DMS 273 (cell line): Measurements from ENCODE around the gene CES3.
"Not testable (repeated sequence)": the region's sequence is repeated elsewhere in the genome, so short reads cannot be mapped to it uniquely, and the experiment has no call there.

Source experiments
- DNase-seq: peaks from one replicate; lab custom pipeline; 2025; ENCODE audit not compliant: unreplicated experiment; lab: John Stamatoyannopoulos, UW

The CES3 gene

GRCh38 chr16:66964049-66964448 lies 3.0 kb downstream of the CES3 start:
- DNase-seq: no peak

- DNase-seq: no peak
Observed at GRCh38 chr16:66968847-66969246, 7.8 kb downstream of the CES3 start.

GRCh38 chr16:66970775-66971720 lies 10.0 kb downstream of the CES3 start:
- DNase-seq: no peak

GRCh38 chr16:66972983-66973382 lies 11.9 kb downstream of the CES3 start:
- no peak for DNase-seq

GRCh38 chr16:66973716-66974115 lies 12.7 kb downstream of the CES3 start:
- no peak for DNase-seq

- not testable (repeated sequence) for DNase-seq
Observed at GRCh38 chr16:66974156-66974931, 13.3 kb downstream of the CES3 start.

GRCh38 chr16:66974932-66975246 lies 13.8 kb downstream of the CES3 start:
- not testable (repeated sequence) for DNase-seq

- DNase-seq: no peak
Observed at GRCh38 chr16:66975302-66975893, 14.3 kb downstream of the CES3 start.

- no peak for DNase-seq
Observed at GRCh38 chr16:66976746-66977145, 15.7 kb downstream of the CES3 start.

GRCh38 chr16:66977341-66978113 lies 16.5 kb downstream of the CES3 start:
- DNase-seq: peak; percentile 94

GRCh38 chr16:66979011-66979717 lies 18.1 kb downstream of the CES3 start:
- peak; percentile 56 for DNase-seq

GRCh38 chr16:66983033-66983432 lies 22.0 kb downstream of the CES3 start:
- DNase-seq: no peak

- no peak for DNase-seq
Observed at GRCh38 chr16:66984892-66985311, 23.8 kb downstream of the CES3 start.

GRCh38 chr16:66986559-66986958 lies 25.5 kb downstream of the CES3 start:
- DNase-seq: no peak

- peak; percentile 32 for DNase-seq
Observed at GRCh38 chr16:66988197-66988788, 27.2 kb downstream of the CES3 start, which contains the start of gene CES4A. CES4A (plus strand) TSS chr16:66988589; CDS start chr16:66988773, 184 bp downstream.

GRCh38 chr16:66991545-66992077 lies 30.5 kb downstream of the CES3 start:
- DNase-seq: no peak

- not testable (repeated sequence) for DNase-seq
Observed at GRCh38 chr16:66993558-66993957, 32.5 kb downstream of the CES3 start.

GRCh38 chr16:66996324-66996982 lies 35.4 kb downstream of the CES3 start:
- DNase-seq: no peak

- DNase-seq: no peak
Observed at GRCh38 chr16:66996983-66997358, 35.9 kb downstream of the CES3 start.
